HL-60 (cell line): Measurements from ENCODE around the gene COL4A2.

Experiments used
- DNase-seq, 2 experiments: peaks; one replicate each; pipeline ENCODE4 v3.0.0-alpha.2; 2010 to 2020; ENCODE audit warnings: low read depth in 1 of 2, low spot score in 1 of 2
- H3K27ac ChIP-seq: fragments of 250-450 bp; sonication (Bioruptor Pico); replicated peaks from 2 replicates; pipeline ENCODE4 v1.5.1; 2020; ENCODE audit warnings: mild to moderate bottlenecking, moderate library complexity
- H3K27me3 ChIP-seq: fragments of 250-450 bp; sonication (Bioruptor Pico); 2 replicates; pipeline ENCODE4 v1.5.1; 2021; ENCODE audit warnings: mild to moderate bottlenecking, moderate library complexity; ENCODE audit not compliant: insufficient read depth, poor library complexity, severe bottlenecking
- H3K4me3 ChIP-seq: replicated peaks from 2 replicates; pipeline ENCODE4 v1.5.1; 2011; ENCODE audit warnings: mild to moderate bottlenecking, control low read depth, low read length; ENCODE audit not compliant: insufficient read depth
- GABPA ChIP-seq: IDR thresholded peaks from 2 replicates; pipeline ENCODE4 v1.6.1; 2012; ENCODE audit warnings: low read depth
- POLR2AphosphoS5 ChIP-seq: IDR thresholded peaks from 2 replicates; pipeline ENCODE4 v1.6.1; 2012; ENCODE audit warnings: low read depth
- SPI1 ChIP-seq: IDR thresholded peaks from 2 replicates; pipeline ENCODE4 v1.6.1; 2012; ENCODE audit warnings: low read depth, mild to moderate bottlenecking, borderline replicate concordance
- TF ChIP-seq, protein P1 (sequence below): IDR thresholded peaks from 2 replicates; pipeline ENCODE4 v1.6.1; 2012; ENCODE audit warnings: low read depth; ENCODE audit not compliant: insufficient replicate concordance
- TF ChIP-seq, protein P2 (sequence below): IDR thresholded peaks from one replicate; pipeline ENCODE4 v1.5.1; 2011; ENCODE audit warnings: low read length, control low read depth, inconsistent platforms; ENCODE audit not compliant: insufficient read depth

Gene COL4A2

DNA sequence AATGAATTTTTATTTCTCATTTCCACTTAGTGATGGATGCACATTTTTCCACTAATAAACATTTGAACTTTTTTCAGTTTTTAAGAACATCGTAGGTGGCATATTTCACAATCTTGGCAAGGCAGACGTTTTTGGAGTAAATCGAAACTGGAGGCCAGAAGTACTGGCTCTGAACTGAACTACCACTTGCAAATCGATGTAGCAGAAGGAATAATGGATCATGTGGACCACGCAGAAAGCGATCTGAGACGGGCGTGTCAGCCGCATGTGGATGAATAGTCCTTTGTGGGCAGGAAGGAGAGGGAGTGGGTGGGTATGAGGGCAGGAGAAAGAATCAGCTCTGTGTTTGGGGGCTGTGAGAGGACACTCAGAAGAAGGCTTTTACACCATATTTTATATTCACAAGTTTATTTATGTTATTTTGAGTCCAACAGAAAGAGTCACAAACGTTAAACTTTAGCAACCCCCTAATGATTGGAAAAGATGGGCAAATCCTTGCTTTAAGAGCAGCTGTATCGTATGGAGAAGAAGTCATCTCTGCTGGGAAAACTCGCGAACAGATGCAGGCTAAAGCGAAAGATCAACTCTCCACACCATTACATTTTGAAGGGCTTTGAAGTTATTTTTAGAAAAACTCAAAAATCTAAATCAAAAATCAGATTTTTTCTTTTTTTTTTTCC is 90.5 kb downstream of the COL4A2 start:
- DNase-seq = no peak
- H3K27ac ChIP-seq = no peak overlapping the region
- TF ChIP-seq SPI1 (no peak), POLR2AphosphoS5 (no peak), GABPA (no peak)
- TF ChIP-seq, protein P1, sequence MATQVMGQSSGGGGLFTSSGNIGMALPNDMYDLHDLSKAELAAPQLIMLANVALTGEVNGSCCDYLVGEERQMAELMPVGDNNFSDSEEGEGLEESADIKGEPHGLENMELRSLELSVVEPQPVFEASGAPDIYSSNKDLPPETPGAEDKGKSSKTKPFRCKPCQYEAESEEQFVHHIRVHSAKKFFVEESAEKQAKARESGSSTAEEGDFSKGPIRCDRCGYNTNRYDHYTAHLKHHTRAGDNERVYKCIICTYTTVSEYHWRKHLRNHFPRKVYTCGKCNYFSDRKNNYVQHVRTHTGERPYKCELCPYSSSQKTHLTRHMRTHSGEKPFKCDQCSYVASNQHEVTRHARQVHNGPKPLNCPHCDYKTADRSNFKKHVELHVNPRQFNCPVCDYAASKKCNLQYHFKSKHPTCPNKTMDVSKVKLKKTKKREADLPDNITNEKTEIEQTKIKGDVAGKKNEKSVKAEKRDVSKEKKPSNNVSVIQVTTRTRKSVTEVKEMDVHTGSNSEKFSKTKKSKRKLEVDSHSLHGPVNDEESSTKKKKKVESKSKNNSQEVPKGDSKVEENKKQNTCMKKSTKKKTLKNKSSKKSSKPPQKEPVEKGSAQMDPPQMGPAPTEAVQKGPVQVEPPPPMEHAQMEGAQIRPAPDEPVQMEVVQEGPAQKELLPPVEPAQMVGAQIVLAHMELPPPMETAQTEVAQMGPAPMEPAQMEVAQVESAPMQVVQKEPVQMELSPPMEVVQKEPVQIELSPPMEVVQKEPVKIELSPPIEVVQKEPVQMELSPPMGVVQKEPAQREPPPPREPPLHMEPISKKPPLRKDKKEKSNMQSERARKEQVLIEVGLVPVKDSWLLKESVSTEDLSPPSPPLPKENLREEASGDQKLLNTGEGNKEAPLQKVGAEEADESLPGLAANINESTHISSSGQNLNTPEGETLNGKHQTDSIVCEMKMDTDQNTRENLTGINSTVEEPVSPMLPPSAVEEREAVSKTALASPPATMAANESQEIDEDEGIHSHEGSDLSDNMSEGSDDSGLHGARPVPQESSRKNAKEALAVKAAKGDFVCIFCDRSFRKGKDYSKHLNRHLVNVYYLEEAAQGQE = no peak
- TF ChIP-seq, protein P2, sequence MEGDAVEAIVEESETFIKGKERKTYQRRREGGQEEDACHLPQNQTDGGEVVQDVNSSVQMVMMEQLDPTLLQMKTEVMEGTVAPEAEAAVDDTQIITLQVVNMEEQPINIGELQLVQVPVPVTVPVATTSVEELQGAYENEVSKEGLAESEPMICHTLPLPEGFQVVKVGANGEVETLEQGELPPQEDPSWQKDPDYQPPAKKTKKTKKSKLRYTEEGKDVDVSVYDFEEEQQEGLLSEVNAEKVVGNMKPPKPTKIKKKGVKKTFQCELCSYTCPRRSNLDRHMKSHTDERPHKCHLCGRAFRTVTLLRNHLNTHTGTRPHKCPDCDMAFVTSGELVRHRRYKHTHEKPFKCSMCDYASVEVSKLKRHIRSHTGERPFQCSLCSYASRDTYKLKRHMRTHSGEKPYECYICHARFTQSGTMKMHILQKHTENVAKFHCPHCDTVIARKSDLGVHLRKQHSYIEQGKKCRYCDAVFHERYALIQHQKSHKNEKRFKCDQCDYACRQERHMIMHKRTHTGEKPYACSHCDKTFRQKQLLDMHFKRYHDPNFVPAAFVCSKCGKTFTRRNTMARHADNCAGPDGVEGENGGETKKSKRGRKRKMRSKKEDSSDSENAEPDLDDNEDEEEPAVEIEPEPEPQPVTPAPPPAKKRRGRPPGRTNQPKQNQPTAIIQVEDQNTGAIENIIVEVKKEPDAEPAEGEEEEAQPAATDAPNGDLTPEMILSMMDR = no peak
- no peak overlapping the region for H3K4me3 ChIP-seq
- peaks cover 33% of the 10 kb centered on the region for H3K27me3 ChIP-seq

DNA sequence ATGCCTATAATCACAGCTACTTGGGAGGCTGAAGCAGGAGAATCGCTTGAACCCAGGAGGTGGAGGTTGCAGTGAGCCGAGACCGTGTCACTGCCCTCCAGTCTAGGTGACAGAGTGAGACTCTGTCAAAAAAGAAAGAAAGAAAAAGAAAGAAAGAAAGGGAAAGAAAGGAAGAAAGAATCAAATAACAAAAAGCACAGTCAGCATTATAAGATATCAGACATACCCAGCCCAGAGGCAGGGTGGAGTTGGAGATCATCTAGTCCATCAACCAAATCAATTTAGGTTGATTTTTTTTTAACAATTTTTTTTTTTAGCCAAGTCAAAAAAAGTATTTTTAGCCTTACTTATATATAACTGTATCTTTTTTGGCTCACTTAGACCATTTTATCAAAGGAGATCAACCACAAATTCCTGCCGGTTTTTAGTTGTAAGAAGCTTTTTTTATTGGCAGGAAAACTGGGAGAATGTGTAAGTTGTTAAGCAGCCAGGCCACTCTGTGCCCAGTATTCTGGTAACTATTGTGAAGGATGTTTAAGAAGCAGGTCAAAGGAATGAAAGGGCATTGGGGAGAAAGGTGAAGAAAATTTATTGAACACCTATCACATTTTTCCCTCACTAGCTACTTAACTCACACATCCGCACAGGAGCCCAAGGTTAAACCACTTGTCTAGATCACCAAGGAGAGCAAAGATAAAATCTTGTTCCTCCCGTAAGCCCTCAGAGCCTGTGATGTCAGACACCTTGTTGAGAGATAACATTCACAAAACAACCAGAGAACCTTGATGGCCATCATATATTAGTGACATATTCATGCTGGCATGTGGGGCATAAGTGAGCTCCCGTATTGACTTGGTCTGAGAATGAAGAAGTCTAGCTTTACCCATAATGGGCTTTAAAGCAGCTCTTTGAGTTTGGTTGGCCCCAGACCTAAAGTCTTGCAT is 91.8 kb downstream of the COL4A2 start:
- H3K27ac ChIP-seq = no peak overlapping the region
- DNase-seq = no peak
- TF ChIP-seq GABPA (no peak), POLR2AphosphoS5 (no peak), SPI1 (no peak)
- TF ChIP-seq, protein P2 = no peak
- TF ChIP-seq, protein P1 = no peak
- peaks cover 39% of the 10 kb centered on the region for H3K27me3 ChIP-seq
- no peak overlapping the region for H3K4me3 ChIP-seq

DNA sequence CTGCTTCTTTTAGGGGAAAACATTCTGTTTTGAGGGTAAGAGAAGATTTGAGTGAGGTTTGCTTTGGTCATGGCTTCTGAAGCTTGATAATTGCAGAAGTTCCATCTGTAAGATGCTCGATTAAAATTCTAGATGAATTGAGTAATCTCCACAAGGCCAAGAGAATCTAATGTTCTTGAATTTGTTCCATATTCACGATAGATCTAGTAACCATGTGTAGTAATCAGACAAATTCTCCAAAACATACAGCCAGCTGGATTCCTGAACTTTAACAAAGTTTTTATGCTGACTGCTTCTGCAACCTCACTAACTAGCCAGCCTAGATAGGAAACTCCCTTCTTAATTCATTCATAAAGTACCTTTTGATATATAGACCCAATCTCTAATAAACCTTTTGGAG is 92.7 kb downstream of the COL4A2 start:
- no peak overlapping the region for H3K4me3 ChIP-seq
- H3K27ac ChIP-seq = no peak overlapping the region
- no peak for TF ChIP-seq SPI1
- TF ChIP-seq, protein P1 = no peak
- TF ChIP-seq, protein P2 = no peak
- TF ChIP-seq POLR2AphosphoS5 = no peak
- TF ChIP-seq GABPA = no peak
- peaks cover 44% of the 10 kb centered on the region for H3K27me3 ChIP-seq
- DNase-seq = no peak
